Measurements from ENCODE around the gene PLOD1.

DNA sequence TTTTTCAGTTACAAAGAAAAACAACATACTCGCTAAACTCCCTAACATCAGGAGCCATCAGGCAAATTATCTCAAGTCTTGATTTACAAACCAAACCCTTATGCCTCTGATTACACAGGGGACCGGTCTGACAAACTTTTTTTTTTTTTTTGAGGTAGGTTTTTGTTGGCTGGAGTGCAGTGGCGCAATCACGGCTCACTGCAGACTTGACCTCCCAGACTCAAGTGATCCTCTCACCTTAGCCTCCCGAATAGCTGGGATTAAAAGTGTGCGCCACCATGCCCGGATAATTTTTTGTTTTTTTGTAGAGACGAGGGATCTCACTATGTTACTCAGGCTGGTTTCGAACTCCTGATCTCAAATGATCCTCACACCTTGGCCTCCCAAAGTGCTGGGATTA, 81.0 kb downstream of the PLOD1 start:
- TF ChIP-seq, protein P1, sequence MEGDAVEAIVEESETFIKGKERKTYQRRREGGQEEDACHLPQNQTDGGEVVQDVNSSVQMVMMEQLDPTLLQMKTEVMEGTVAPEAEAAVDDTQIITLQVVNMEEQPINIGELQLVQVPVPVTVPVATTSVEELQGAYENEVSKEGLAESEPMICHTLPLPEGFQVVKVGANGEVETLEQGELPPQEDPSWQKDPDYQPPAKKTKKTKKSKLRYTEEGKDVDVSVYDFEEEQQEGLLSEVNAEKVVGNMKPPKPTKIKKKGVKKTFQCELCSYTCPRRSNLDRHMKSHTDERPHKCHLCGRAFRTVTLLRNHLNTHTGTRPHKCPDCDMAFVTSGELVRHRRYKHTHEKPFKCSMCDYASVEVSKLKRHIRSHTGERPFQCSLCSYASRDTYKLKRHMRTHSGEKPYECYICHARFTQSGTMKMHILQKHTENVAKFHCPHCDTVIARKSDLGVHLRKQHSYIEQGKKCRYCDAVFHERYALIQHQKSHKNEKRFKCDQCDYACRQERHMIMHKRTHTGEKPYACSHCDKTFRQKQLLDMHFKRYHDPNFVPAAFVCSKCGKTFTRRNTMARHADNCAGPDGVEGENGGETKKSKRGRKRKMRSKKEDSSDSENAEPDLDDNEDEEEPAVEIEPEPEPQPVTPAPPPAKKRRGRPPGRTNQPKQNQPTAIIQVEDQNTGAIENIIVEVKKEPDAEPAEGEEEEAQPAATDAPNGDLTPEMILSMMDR (IDR thresholded peaks at IDR 0.05) = no peak
- TF ChIP-seq EZH2 (IDR thresholded peaks at IDR 0.05; ENCODE audit: borderline replicate concordance, insufficient read depth, low read depth, low read length, poor library complexity, severe bottlenecking) = no peak

Measured in B cell (primary cell).